Sigmoid colon (tissue), 4 donors: ENCODE measurements around the gene CHD1.

Experiments used
- CTCF ChIP-seq, 4 experiments: fragments of 450-650 bp in 3 of 4; fragments of 200-600 bp in 1 of 4; IDR thresholded peaks; one replicate each; pipeline ENCODE4 v1.5.1; 2016 to 2019; ENCODE audit warnings: antibody characterized with exemption in 4 of 4, mild to moderate bottlenecking in 3 of 4, moderate library complexity in 2 of 4
- EP300 ChIP-seq, 4 donors: sonication (generic); formaldehyde crosslinking; IDR thresholded peaks; one replicate each; pipeline ENCODE4 v1.6.1; 2017; ENCODE audit warnings: antibody characterized with exemption in 4 of 4

- TF ChIP-seq CTCF (IDR thresholded peaks at IDR 0.05) (no peak), EP300 (IDR thresholded peaks at IDR 0.05) (no peak)
These were observed 83.9 kb downstream of the CHD1 start for GRCh38 chr5:98844865-98845264.
